HG02588 (cell line): ENCODE results near the gene PCDHAC2.

Source experiments
- ATAC-seq: cut with Tn5 transposase; IDR thresholded peaks from one replicate; pipeline ENCODE4 v1.9.1; 2021; ENCODE audit warnings: mild to moderate bottlenecking, moderate library complexity; ENCODE audit not compliant: unreplicated experiment

PCDHAC2 gene

DNA sequence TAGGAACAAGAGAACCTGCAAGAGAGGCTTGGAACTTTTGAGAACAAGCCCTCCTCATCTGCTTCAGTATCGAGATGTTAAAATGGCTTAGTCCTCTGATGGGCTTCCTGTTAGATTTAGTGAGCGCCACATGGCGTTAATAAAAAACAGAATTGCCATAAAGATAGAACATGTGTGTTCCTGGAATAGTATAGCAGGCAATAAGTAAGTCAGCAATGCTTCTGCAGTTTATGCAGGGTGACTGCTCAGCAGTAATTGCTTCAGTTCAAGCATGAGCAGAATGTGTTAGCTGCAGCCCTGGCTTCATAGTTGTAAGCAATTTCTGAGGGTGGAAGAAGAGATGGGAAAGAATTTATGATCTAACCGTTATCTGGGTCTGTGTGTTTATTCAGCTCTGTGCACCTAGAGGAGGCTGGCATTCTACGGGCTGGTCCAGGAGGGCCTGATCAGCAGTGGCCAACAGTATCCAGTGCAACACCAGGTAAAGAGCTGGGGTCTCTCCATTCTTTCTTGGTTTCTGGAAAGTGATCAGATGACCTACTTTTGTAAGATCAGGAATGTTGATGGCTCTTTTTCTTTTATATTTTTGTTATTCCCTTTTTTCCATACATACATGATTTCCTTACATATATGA lies 15.9 kb downstream of the PCDHAC2 start:
- ATAC-seq = no peak

DNA sequence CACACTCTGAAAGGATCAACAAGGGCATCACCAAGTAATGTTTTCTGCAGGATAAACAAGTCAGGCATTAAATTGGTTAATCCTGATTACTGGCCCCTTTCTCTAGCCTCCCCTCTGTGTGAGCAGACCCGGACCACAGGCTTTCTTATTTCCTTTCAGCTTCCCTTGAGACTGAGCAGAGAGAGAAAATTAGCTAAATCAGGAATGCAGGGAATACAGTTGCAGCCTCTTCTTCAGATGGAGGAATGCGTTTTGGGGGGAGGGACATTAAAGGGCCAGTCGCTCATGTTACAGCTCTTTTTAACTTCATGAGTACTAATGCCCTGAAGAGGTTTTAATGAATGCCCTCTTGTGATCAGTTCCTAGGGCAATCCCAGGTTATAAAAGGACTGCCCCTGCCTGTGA lies 19.8 kb downstream of the PCDHAC2 start:
- no peak for ATAC-seq

DNA sequence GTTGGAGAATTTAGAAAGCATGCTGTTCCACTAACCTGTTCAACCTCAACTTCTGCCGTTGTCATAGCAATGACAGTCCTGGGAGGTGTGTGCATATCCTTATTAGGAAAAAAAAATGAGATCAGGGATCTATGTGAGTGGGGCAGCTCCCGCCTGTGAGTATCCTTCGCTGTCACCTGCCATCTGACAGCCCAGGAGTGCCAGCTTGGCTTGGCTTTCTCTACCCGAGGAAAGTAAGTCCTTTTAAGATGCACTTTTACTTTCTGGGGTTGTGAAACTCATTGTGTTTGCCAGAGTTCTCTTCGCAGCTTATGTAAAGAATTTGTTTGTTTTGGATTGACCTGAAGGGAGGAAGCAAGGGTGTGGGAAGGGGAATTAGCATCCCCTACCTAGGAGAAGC lies 21.8 kb downstream of the PCDHAC2 start:
- ATAC-seq = no peak

DNA sequence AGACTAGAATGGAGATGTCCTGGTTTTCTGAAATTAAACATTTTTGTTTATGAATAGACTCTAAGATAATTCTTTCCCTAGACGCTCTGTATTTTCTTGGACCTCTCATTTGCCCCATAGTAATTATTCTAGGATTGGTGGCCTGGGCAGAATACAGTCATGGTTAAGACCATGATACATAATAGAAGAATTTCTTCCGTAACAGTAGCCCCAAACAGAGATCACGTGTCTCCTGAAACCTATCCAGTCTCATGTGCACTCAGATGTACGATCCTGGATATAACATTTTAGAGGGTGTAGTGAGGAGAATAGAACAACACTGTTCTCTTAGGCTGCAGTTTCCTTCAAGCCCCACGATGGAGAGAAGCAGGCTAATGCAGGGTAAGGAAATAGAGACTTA lies 22.3 kb downstream of the PCDHAC2 start:
- no peak for ATAC-seq

DNA sequence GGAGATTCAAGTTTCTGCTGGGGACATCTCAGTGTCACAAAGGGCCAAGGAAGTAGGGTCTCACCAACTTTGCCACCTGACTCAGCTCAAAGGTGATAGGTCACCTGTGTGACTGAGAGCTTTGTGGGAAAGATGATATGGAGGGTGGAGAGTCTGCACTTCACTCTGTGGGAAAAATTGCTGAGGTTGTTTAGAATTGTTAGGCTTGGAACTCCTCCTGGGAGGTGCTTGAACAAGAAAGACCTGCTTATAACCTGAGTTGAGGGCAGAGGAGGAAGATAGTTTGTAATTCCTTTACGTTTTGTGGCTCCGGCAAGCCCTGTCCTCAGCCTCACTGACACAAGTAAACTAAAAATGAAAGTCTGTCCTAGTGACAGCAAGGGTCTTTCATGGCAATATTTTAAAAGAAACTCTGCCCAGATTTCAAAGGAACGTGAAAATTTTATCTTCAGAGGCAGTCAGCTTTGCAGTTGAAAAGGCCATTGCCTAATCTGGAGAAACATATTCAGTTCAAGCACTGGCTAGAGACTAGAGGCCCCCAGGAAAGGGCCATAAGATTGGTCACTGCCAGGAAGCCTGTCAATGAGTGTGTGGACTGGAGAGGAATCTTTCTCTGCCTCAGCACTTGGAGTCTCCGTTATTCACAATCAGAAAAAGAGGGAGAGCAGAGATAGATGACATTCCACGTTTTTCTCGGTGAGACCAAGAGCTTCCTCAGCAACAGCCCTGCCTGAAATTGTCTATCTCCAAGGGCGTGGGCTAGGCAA lies 23.2 kb downstream of the PCDHAC2 start:
- no peak for ATAC-seq

DNA sequence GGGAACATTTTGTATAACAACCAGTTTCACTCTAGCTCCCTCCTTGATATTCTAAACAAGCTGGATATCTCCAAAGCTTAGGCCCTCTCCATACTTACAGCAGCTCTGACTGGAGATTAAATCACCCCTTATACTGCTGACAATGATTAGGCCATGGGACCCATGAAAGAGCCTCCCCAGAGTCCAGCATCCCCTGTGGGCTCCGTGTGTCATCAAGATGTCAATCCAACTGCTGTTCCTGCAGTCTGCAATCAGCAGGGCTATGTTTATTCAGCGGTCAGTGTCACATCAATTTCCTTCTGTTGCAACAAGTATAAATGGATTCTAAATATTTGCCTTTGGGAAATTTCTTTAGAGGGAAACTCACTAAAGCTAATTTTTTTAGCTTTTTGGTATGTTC lies 26.6 kb downstream of the PCDHAC2 start:
- ATAC-seq = no peak

DNA sequence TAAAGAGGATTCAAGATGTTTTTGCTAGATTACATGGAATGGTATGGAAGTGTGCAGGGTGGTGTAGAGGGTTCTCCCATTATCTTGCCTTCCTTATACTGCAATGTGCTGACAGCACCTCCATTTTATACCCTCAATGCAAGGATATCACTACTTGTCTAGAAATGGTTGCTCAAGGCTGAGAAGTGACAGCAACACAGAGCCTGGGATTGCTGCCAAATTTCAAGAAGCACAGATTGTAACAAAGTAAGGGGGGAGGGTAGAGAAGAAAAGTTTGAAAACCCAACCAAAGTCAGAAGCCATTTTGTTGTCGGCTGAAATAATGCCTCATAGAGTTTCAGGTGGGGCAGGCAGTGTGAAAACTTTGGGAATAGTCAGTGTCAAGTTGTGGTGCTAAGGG lies 29.8 kb downstream of the PCDHAC2 start:
- no peak for ATAC-seq

DNA sequence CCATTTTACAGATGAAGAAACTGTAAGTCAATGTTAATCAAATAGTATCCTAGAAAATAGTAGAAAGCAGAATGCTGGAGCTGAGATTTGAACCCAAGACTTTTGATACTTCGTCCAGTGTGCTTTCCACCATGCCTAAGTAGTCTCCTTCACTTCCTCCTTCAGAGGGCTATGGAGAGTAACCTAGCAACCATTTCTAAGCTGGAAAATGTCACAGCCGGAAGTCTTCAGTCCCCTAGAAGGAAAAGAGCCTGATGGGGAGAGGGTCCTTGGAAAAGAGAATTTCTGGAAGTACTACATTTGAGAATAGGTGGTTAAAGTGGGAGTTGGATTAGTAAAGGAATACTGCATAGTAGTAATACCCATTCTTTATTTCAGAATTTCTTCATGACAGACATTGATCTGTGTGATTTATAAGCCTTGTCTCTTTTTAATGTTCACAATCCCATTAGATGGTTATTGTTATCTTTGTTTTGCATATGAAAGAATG lies 32.7 kb downstream of the PCDHAC2 start:
- no peak for ATAC-seq

DNA sequence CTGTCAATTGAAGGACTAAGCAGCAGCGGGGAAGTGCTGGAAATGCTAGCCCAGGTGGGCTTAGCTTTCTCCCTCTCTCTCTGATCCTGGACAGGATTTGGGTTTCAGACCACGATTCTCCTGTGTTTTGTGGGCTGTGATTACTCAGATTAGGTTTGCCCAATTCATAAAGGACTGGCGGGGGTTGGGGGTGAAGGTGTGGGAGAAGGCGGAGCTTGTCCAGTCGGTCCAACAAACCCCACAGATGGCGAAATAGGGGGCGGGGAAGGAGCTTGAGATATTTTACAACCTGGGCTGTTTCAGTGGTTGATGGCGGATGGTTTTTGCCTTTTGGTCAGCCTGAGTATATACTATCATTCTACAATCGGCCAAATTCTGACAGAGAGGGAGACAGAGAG lies 35.2 kb downstream of the PCDHAC2 start:
- no peak for ATAC-seq

DNA sequence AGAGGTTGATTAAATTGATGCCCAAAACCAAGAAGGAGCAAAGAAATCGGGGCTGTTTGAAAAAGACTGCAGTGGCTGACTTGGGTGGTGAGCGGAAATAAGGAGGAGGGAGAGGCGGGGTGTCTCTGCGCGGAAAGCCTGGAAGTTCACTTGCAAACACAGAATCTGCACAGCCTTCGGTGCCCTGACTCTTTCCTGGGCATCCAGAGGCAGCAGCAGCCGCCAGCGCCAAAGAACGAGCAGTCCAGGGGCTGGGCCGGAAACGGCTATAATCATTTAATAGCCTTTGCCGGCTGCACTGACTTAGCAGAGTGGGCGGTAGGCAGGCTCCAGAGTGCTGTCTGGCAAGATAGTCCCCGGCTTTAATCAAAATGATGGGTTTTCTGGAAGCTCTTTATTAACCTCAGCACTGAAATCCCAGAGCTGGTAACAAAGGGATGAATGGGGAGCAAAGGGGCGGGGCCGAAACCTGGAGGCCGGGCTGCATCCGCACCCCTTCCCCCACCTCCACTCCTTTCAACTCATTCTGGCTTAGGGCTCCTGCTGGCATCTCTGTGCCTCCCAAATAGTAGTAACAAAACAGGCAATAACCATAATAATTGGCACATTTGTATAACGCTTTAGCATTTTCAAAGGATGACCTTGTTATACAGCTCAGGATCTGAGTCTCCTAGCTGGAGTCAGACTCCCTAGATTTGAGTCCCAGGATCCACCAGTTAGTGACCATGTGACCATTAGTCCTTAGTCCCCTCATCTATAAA lies 35.7 kb downstream of the PCDHAC2 start:
- no peak for ATAC-seq

DNA sequence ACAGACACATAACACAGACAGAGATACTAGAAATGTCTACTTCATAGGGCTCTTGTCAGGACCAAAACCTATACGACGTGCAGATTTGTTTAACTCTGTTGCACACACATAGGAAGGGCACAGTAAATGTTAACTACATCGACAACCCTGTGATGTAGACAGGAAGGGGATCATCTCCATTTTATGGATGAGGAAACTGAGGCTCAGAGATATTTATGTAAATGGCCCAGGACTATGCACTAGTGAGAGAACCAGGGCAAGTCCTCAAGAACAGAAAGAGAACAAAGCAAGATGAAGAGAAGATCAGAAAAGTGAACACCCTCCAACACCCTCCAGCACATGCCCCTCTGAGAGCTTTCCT lies 36.3 kb downstream of the PCDHAC2 start:
- no peak for ATAC-seq

DNA sequence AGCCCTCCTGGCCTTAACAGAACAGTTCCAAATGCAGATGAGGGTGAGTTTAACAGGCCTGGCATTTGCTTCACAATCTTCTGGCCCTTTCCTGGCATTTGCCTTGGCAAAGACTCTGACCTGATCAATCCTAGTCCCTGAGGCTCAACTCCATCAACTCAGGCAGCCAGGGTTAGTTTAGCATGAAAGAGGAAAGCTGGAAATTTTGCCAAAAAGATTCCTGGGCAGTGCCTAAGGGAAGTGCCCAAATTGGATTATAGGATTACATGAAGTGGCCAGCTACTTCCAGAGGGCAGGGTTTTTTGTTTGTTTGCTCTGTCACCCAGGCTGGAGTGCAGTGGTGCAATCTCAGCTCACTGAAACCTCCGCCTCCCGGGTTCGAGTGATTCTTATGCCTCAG lies 36.8 kb downstream of the PCDHAC2 start:
- ATAC-seq = no peak

DNA sequence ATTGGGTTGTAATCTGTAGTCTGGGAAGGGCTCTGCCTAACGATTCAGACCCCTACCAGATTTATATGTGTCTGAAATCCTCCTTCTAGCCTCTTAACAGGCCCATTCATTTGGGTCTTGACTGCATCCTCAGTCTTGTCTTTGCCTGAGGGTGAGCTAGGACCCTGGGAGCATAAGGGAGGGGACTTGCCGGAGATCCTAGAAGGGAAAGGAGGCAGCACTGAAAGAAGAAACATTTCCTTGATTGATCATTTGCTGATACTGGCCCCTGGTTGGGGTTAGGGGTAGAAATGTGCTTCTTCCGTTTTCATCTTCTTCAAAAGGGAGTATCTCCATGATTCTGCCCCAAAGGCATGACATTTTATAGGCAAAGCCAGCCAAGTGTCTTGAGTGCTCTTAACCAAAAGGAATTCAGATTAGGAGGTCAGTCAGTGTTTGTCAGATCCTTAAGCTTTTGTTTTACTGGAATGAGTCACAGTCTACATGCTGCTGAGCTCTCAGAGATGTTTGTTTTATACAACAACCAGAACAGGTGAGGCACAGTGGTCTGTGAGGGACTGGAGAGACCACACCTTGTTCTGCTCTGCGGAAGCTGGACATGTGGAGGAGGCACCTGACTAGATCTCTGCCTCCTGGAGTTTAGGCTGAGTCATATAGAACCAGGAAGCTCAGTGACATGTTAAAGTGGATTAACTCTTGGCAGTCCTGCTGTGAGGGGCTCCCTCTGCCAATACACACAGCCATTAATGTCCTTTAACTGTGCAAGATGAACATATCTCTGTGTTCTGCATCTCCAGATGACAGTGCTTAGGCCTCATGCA lies 37.7 kb downstream of the PCDHAC2 start:
- ATAC-seq = no peak

DNA sequence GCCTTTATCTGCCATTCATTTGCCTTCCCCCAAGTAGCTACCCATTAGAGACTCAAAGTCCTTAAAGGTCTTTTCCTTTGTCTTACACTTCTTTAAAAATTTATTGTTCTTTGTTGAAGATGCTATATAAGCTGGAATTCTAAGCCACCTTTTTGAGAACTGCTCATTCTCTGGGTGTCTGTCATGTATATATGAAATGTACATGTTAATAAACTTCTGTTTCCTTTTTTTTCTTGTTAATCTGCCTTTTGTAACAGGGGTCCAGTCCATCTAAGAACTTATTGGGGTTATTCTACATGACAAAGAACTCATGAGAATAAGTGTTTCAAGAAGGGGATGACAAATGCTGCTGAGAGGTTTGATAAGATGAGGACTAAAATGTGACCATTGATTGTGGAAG lies 41.5 kb downstream of the PCDHAC2 start:
- no peak for ATAC-seq

DNA sequence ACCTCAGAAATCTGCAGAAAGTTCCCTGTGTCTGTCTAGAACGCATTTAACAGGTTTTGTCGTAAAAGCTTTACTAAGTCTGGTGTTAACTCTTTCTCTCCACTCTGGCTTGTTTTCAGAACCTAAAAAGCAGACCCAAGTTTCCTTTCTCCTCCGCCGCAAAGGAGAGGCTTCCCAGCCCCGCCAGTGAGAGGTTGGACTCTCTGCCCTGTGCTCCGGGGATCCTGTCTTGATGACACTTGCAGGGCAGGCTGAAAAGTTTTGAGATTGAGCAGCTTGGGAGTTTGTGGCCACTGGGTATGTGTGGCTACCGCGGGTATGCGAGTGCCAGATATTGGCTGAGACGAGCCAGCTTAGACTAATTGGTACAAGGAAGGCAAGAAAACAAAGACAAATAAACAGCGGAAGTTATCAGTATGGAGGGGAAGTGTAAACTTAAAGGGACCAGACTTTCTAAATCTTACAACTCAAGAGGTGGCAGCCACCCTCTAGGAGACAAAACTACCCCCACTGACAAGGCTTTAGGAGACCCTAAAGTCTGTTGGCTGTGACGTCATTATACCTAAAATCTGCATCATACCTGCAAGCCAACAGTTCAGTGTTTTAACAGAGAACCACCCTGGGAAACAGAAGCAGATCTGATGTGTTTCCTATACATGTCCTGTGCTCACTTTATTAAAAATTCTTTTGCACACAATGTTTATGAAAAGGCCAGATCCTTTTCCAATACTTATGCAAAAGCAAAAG lies 43.9 kb downstream of the PCDHAC2 start:
- no peak for ATAC-seq

DNA sequence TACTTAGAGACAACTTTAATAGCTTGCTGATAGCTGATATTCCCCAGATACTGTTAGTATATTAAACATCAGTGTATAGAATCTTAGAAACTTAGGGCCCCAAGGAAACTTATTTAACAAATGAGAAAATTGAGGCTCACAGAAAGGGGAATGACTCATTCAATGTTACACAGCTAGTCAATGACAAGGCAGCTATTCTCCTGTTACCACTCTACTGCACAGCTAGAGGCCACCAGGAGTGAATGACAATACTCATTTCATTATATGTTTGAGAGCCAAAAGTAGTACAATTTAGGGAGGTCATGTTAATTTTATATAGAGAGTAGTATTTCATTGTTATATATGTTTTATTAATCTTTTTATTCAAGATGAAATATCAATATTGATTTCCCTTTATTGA lies 51.7 kb downstream of the PCDHAC2 start:
- no peak for ATAC-seq
